NB4 (cell line): ENCODE data around the gene STAP1.

Experiments used
- CTCF ChIP-seq: IDR thresholded peaks from one replicate; pipeline ENCODE4 v1.5.1; 2012; ENCODE audit warnings: low read depth, low read length
- POLR2A ChIP-seq: IDR thresholded peaks from 2 replicates; pipeline ENCODE4 v1.6.1; 2011; ENCODE audit warnings: mild to moderate bottlenecking; ENCODE audit not compliant: insufficient read length; ENCODE audit errors: extremely low read depth

GRCh38 chr4:67545199-67546003, 13.1 kb upstream of the STAP1 start, which contains the start of gene CENPC:
- TF ChIP-seq POLR2A (peak; percentile 91), CTCF (no peak)
